Thyroid gland (tissue), 4 donors: ENCODE data around the gene KCNF1. TPM values are rescaled to one million over a fixed set of nuclear protein-coding genes. Genes with fewer than 3 reads are reported as not detected.
A peak's percentile ranks its signal among the peaks of the same experiment; 100 is the strongest.
"Not testable (repeated sequence)": the region's sequence is repeated elsewhere in the genome, so short reads cannot be mapped to it uniquely, and the experiment has no call there.

Experiments used
- DNase-seq, 2 donors: peaks; one replicate each; pipeline ENCODE4 v3.0.0-alpha.2; 2019
- H3K27ac ChIP-seq, 3 donors: fragments of 200-600 bp; sonication (generic); 1 replicate in 2 of 3; 2 replicates in 1 of 3; pipeline ENCODE4 v1.5.1; 2016 to 2019; ENCODE audit warnings: mild to moderate bottlenecking in 1 of 3, moderate library complexity in 1 of 3
- H3K27me3 ChIP-seq: fragments of 200-600 bp; sonication (generic); one replicate; pipeline ENCODE4 v1.5.1; 2019
- H3K36me3 ChIP-seq, 2 donors: fragments of 200-600 bp; sonication (generic); one replicate each; pipeline ENCODE4 v1.5.1; 2016 to 2019
- H3K4me1 ChIP-seq, 2 donors: fragments of 200-600 bp; sonication (generic); one replicate each; pipeline ENCODE4 v1.5.1; 2017 to 2019
- H3K4me3 ChIP-seq, 3 donors: fragments of 200-600 bp; sonication (generic); replicated peaks in 1 of 3; 1 replicate in 2 of 3; 2 replicates in 1 of 3; pipeline ENCODE4 v1.5.1; 2016; ENCODE audit warnings: mild to moderate bottlenecking in 1 of 3
- H3K9me3 ChIP-seq: fragments of 200-600 bp; sonication (generic); one replicate; pipeline ENCODE4 v1.5.1; 2017
- CTCF ChIP-seq, 6 experiments: fragments of 200-600 bp in 3 of 6; fragments of 450-650 bp in 3 of 6; sonication (generic) in 3 of 6; IDR thresholded peaks; one replicate each; pipeline ENCODE4 v1.5.1; 2016 to 2019; ENCODE audit warnings: antibody characterized with exemption in 6 of 6, mild to moderate bottlenecking in 2 of 6, inconsistent platforms in 1 of 6, moderate library complexity in 1 of 6
- POLR2A ChIP-seq, 2 donors: fragments of 450-650 bp; IDR thresholded peaks; one replicate each; pipeline ENCODE4 v1.6.1; 2017; ENCODE audit warnings: antibody characterized with exemption in 2 of 2, mild to moderate bottlenecking in 2 of 2, moderate library complexity in 1 of 2
- WGBS, 2 donors: methylation state at CpG; one replicate each; pipeline ENCODE4 v1.1.5; 2017; 5-methylcytosine and 5-hydroxymethylcytosine counted together
- intact Hi-C: fragments of 100-400 bp; cut with DNase I; formaldehyde crosslinking; loops from one replicate; pipeline ENCODE4 v1.15.1; 2023
- total RNA-seq, 4 donors: library from RNA; depleted of rRNA; stranded (reverse); fragments of >200 nt; gene quantifications; one replicate each; pipeline ENCODE4 v1.2.3, GENCODE V29; 2016

KCNF1 gene
- total RNA-seq, 4 donors from 2014 or later = not detected

- no peak for DNase-seq
- intact Hi-C loops = no loop called here
- Histone ChIP-seq H3K27me3 (no peaks in the 10 kb centered on the region), H3K27ac (no peak overlapping the region), H3K9me3 (no peaks in the 10 kb centered on the region), H3K36me3 (no peaks in the 10 kb centered on the region), H3K4me1 (no peaks in the 10 kb centered on the region), H3K4me3 (no peak overlapping the region)
- 88 to 92% methylated on average over 9 to 10 of the region's 12 CpGs for whole genome bisulfite sequencing, 2 donors
- TF ChIP-seq CTCF (IDR thresholded peaks at IDR 0.05) (no peak), POLR2A (IDR thresholded peaks at IDR 0.05) (no peak)
These were observed 43.4 kb downstream of the KCNF1 start for GRCh38 chr2:10954856-10955818.

- H3K4me1 ChIP-seq = no peaks in the 10 kb centered on the region
- H3K27ac ChIP-seq = no peak overlapping the region
- intact Hi-C loops = no loop called here
- no peak for TF ChIP-seq CTCF (IDR thresholded peaks at IDR 0.05)
- no peak for TF ChIP-seq POLR2A (IDR thresholded peaks at IDR 0.05)
- no peak for DNase-seq
- no peaks in the 10 kb centered on the region for H3K36me3 ChIP-seq
- no peak overlapping the region for H3K4me3 ChIP-seq
- no peaks in the 10 kb centered on the region for H3K27me3 ChIP-seq
- no peaks in the 10 kb centered on the region for H3K9me3 ChIP-seq
- 93 to 94% methylated on average over 16 of the region's 16 CpGs for WGBS, 2 donors
These were observed 44.5 kb downstream of the KCNF1 start for GRCh38 chr2:10956006-10956790.

- intact Hi-C loops = no loop called here
- no peaks in the 10 kb centered on the region for H3K36me3 ChIP-seq
- WGBS, 2 donors = 55 to 65% methylated on average over 3 of the region's 3 CpGs
- no peak overlapping the region for H3K27ac ChIP-seq
- no peaks in the 10 kb centered on the region for H3K9me3 ChIP-seq
- H3K4me3 ChIP-seq = no peak overlapping the region
- no peaks in the 10 kb centered on the region for H3K4me1 ChIP-seq
- DNase-seq = no peak
- no peaks in the 10 kb centered on the region for H3K27me3 ChIP-seq
- TF ChIP-seq CTCF (IDR thresholded peaks at IDR 0.05) = no peak
- no peak for TF ChIP-seq POLR2A (IDR thresholded peaks at IDR 0.05)
These were observed 45.7 kb downstream of the KCNF1 start for GRCh38 chr2:10957391-10957790.

- intact Hi-C loops, H3K36me3 ChIP-seq, H3K4me3 ChIP-seq, H3K27me3 ChIP-seq, H3K4me1 ChIP-seq, H3K27ac ChIP-seq, H3K9me3 ChIP-seq: not testable (repeated sequence)
- WGBS, 2 donors = 26 to 50% methylated on average over 3 of the region's 3 CpGs
- peak; percentile 12 to 19 for DNase-seq
These were observed 46.7 kb downstream of the KCNF1 start for GRCh38 chr2:10958452-10958851.

- H3K27ac ChIP-seq = no peak overlapping the region
- no peaks in the 10 kb centered on the region for H3K36me3 ChIP-seq
- 82 to 89% methylated on average over 54 to 56 of the region's 58 CpGs for WGBS, 2 donors
- H3K4me3 ChIP-seq = no peak overlapping the region
- DNase-seq = no peak
- H3K4me1 ChIP-seq = peaks cover 0 to 6% of the 10 kb centered on the region in 2 donors
- no peaks in the 10 kb centered on the region for H3K9me3 ChIP-seq
- TF ChIP-seq CTCF (IDR thresholded peaks at IDR 0.05) (no peak), POLR2A (IDR thresholded peaks at IDR 0.05) (no peak)
- intact Hi-C loops = no loop called here
- no peaks in the 10 kb centered on the region for H3K27me3 ChIP-seq
These were observed 49.1 kb downstream of the KCNF1 start for GRCh38 chr2:10960606-10961489.
